Left colon (tissue), 2 donors: Measurements from ENCODE around the gene KRTAP12-4. TPM values are rescaled to one million over a fixed set of nuclear protein-coding genes. Genes with fewer than 3 reads are reported as not detected.
"Not testable (repeated sequence)": the region's sequence is repeated elsewhere in the genome, so short reads cannot be mapped to it uniquely, and the experiment has no call there.

Experiments used
- ATAC-seq: fragments of 200-7000 bp; cut with Tn5 transposase; one replicate; pipeline ENCODE4 v1.9.1; 2020; ENCODE audit warnings: mild to moderate bottlenecking, moderate library complexity
- DNase-seq, 2 donors: peaks; one replicate each; pipeline ENCODE4 v3.0.0-alpha.2; 2020
- intact Hi-C, 2 donors: fragments of 100-400 bp; cut with DNase I in 1 of 2; cut with micrococcal nuclease in 1 of 2; formaldehyde crosslinking; loops; one replicate each; pipeline versions ENCODE4 v1.11.2 to v1.14.0; 2022; cut with DNase I, micrococcal nuclease
- total RNA-seq, 2 donors: library from RNA; stranded (reverse); fragmentation: NEBNext Ultra II Directional; extraction: Animal tissue kit (Norgen Biotek cat#: 25700); gene quantifications; one replicate each; pipeline ENCODE4 v1.2.1, GENCODE V29; 2021
- donor health status: DM: no; HTN: no; CAD: no.
- donor health status: DM: yes; HTN: yes; CAD: no.

Gene KRTAP12-4
- total RNA-seq, 2 donors from 2014 or later, result not detected

DNA sequence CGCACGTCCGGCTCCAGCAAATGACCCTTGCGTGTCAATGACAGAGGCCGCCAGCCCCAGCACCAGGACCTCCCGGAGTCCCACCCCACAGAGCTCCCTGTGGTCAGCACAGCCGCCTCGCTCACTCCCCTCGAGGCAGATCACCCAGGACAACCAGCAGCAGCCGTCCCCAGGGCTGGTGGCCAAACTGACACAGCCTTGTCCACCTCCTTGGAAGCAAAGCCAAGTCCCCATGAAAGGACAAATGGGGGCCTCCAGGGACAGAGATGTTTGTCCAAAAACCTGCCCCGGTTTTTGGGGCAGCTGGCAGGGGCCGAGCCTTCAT lies 15.2 kb downstream of the KRTAP12-4 start:
- no peak for DNase-seq
- no peak for ATAC-seq
- intact Hi-C loops, result no loop called here

DNA sequence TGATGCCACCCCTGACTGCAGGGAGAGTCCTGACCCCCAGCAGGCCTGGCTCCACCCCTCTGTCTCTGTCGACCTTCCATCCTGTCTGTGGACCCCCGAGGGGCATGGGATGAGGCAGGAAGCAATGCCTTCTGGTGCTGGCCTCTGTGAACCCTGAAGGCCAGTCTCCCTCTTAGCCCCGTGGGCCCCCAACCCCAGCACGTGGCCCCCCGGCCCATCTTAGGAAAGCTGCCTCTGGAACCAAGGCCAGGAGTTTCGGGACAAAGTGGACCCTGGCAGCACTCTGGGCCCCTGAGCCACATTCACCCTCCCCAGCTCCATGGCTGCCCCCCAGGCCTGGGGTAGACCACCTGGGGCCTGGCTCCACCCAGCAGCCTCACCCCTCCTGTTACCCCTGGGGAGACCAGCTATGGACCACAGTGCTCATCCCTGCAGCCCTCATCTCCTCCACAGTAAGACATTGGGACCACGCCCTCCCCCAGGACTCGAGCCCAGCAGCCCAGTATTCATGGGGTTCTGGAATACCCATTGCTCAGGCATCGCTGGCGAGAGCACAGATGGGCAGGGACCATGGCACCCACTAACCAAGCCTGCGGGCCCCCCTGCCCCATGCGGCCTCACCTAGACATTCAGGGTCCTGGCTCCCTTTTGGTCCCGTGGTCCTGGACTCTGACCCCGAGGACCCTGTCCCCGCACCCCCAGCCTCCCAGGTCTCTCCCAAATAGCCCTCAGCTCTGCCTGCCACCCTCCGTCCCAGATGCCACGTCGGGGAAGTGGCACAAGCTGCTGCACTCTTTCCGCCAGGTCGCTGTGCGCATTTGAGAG lies 15.7 kb downstream of the KRTAP12-4 start:
- DNase-seq, ATAC-seq, intact Hi-C loops: not testable (repeated sequence)

DNA sequence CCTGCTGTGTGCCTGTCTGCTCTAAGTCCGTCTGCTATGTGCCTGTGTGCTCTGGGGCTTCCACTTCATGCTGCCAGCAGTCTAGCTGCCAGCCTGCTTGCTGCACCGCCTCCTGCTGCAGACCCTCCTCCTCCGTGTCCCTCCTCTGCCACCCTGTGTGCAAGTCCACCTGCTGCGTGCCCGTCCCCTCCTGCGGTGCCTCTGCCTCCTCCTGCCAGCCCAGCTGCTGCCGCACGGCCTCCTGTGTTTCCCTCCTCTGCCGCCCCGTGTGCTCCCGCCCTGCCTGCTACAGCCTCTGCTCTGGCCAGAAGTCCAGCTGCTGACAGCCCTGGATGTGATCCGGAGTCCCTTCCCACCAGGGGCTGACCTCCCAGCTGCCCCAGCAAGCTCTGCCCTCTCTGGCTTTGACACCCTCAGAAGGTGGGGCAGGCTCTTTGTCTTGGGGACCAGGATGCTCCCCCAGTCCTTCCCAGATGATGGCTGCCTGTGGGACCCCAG lies 16.6 kb downstream of the KRTAP12-4 start:
- DNase-seq, ATAC-seq, intact Hi-C loops: not testable (repeated sequence)

DNA sequence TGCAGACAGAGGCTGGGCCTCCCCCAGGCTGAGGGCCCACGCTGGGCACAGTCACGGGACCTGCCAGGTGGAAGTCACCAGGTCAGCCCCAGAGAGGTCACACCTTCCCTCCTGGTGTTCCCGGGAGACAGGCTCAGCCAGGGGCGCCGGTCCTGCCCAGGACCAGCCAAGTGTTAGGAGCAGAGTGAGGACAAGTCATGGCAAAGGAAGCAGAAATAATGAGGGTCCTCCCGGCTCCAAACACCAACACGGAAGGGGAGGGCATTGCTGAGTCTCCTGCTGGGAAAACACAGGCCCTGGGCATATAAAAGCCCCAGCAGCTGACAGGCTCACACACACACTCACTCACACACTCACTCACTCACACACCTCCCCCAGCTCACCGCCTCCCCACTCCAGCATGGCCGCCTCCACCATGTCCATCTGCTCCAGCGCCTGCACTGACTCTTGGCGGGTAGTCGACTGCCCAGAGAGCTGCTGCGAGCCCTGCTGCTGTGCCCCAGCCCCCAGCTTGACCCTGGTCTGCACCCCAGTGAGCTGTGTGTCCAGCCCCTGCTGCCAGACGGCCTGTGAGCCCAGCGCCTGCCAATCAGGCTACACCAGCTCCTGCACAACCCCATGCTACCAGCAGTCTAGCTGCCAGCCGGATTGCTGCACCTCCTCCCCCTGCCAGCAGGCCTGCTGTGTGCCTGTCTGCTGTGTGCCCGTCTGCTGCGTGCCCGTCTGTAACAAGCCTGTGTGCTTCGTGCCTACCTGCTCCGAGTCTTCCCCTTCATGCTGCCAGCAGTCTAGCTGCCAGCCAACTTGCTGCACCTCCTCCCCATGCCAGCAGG lies 17.2 kb downstream of the KRTAP12-4 start, which contains the start of gene KRTAP10-10:
TSS of gene KRTAP10-10 (plus strand) at position 339 of the 833 bp plus-strand sequence. CDS start at position 401, 62 bp downstream.
- ATAC-seq (no peak), DNase-seq (no peak)
- intact Hi-C loops, result no loop called here

DNA sequence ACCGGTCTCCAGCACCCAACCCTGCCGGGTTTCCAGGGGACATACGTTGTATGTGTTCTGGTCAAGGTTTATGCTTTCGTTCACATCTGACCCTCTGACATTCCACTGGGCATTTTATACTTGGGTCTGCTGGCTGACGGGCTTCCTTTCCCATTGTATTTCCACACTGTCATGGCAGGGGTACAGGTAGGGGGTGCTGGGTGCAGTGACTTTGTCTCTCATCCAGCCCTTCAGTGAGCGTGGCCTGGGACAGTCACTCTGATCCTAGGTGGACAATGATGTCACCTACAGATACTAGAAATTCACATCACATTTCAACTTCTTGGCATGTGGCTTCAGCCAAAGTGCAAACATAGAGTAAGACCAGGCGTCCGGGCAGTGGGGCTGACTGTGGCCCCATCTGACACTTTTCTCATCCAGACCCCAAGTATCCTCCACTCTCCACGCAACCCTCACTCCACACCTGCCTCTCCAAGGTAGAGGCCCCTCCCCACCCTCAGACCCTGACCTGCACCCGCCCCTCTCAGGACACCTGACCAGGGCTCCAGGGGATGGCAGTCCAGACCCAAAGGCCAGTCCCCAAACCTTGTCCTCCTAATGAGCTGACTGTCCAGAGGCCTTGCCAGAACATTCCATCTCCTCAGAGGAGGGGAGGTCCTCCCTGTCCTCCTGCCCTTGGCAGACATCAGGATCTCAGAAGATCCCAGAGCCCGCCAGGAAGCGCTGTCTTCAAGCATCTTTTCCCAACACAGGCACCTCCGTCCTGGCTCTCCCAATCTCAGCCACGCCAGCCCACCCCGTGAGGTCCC lies 18.0 kb downstream of the KRTAP12-4 start:
- ATAC-seq (no peak), DNase-seq (no peak)
- intact Hi-C loops, result no loop called here

DNA sequence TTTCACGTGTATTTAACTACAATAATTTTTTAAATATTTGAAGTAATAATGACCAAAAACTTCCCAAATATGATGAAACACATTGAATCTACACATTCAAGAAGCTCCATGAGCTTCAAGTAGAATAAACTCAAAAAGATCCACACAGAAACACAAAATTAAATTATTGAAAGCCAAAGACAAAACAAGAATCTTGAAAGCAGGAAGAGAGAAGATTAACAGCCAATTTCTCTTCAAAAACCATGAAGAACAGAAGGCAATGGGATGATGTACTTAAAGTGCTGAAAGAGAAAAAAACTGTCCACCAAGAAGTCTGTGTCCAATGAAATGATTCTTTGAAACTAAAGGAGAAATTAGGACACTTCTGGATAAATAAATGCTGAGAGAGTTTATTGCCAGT lies 22.4 kb downstream of the KRTAP12-4 start:
- ATAC-seq (no peak), DNase-seq (no peak)
- intact Hi-C loops, result no loop called here

DNA sequence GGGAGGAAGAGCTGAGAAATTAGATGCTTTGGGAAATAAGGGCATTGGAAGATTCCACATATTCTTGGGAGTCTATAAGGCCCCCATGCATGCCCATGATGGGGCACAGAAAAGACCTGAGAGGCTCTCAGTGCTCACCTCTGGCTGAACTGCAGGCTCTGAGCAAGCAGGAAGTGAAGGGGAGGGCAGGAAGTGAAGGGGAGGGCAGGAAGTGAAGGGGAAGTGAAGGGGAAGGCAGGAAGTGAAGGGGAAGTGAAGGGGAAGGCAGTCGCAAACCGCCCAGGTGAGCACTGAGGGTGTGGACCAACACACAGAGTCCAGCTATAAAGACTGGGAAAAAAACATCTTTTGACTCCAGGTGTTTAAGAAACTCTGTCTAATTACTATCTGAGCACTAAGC lies 24.0 kb downstream of the KRTAP12-4 start:
- DNase-seq, result no peak

DNA sequence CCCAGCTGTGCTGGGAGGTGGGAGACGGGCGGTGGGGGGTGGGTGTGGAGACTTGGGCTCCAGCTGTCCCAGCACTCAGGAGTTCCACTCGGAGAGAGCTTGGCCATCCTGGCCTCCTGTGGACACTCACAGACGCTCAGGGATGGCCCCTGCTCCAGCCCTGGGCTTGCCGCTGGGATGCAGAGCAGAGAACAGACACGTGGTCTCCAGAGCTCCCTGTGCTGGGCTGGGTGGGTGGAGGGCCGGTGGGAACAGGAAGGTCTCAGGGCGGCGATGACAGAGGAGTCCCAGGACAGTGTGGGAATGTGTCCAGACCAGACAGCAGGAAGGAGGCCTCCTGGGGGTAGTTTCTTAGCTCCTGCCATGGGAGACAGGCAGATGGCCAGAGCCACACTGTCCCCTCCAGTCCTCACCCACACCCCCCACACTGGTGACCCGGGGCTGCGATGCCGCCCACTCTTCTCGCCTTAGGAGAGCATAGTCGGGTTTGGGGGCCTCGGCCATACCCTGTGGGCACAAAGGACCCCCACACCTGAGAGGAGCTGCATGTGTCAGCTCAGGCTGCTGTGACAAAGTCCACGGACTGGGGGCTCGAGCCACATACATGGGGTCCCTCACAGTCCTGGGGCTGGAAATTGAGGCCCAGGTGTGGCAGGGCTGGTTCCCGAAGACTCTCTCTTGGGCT lies 25.6 kb downstream of the KRTAP12-4 start:
- no peak for DNase-seq
- intact Hi-C loops, result no loop called here
- no peak for ATAC-seq

More for the DNA sequence above, 24.0 kb downstream of the KRTAP12-4 start:
- ATAC-seq, result no peak
- intact Hi-C loops, result no loop called here

DNA sequence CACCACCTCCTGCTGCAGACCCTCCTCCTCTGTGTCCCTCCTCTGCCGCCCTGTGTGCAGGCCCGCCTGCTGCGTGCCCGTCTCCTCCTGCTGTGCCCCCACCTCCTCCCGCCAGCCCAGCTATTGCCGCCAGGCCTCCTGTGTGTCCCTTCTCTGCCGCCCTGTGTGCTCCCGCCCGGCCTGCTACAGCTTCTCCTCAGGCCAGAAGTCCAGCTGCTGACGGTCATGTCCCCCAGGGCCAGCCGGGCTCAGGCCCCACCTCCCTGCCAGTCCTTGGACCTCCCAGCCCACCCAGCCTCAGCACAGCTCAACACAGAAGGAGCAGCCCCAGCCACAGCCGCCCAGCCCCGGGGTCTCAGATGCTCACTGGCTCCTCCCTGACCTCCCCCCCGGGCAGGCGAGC lies 26.6 kb downstream of the KRTAP12-4 start:
- intact Hi-C loops, ATAC-seq: not testable (repeated sequence)

DNA sequence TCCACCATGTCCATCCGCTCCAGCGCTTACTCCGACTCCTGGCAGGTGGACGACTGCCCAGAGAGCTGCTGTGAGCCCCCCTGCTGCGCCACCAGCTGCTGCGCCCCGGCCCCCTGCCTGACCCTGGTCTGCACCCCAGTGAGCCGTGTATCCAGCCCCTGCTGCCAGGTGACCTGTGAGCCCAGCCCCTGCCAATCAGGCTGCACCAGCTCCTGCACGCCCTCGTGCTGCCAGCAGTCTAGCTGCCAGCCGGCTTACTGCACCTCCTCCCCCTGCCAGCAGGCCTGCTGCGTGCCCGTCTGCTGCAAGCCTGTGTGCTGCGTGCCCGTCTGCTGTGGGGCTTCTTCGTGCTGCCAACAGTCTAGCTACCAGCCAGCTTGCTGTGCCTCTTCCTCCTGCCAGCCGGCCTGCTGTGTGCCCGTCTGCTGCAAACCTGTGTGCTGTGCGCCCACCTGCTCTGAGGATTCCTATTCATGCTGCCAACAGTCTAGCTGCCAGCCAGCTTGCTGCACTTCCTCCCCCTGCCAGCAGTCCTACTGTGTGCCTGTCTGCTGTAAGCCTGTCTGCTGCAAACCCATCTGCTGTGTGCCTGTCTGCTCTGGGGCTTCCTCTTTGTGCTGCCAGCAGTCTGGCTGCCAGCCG lies 27.2 kb downstream of the KRTAP12-4 start:
- intact Hi-C loops, ATAC-seq, DNase-seq: not testable (repeated sequence)

More for the DNA sequence above, 26.6 kb downstream of the KRTAP12-4 start:
- not testable (repeated sequence) for DNase-seq

DNA sequence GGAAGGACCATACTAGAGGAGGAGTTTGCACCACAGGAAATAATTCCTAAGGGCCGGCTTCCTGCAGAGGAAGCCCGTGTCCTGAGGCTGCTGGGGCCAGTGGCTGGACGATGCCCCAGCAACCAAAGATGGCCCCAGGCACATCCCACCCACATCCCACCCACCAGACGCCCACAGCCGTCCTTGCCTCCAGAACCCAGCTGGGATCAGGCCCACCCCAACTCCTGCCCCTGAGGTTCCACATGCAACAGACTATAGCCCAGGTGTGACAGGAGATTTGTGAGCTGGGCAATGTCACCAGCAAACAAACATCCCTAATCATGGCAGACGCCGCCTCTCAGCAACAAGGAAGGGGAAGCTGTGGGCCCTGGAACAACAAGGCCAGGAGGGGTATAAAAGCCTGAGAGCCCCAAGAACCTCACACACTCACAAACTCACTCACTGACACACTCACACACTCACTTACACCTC lies 27.8 kb downstream of the KRTAP12-4 start, which contains the start of gene KRTAP10-9:
TSS of gene KRTAP10-9 (plus strand) at position 421 of the 471 bp plus-strand sequence. CDS start 79 bp downstream, outside the sequence.
- intact Hi-C loops, result no loop called here
- ATAC-seq, result no peak
- no peak for DNase-seq

DNA sequence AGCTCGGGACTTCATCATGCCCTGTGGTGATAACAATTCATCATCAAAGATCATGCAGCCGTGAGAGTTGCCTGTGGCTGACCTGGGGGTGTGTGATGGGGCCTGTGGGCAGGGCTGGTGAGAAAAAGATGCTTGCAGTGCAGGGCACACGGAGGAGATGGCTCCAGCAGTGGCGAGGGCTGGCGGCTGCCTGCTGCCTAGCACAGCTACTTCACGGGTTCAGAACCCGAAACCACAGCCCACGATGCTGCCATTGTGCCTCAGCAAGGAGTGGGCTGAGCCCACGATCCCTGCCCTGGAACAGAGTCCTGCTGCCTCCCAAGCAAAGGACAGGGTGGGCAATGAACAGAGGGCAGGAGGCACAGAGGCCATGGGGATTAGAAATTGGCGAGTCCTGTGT lies 28.2 kb downstream of the KRTAP12-4 start:
- ATAC-seq (no peak), DNase-seq (no peak)
- intact Hi-C loops, result no loop called here

DNA sequence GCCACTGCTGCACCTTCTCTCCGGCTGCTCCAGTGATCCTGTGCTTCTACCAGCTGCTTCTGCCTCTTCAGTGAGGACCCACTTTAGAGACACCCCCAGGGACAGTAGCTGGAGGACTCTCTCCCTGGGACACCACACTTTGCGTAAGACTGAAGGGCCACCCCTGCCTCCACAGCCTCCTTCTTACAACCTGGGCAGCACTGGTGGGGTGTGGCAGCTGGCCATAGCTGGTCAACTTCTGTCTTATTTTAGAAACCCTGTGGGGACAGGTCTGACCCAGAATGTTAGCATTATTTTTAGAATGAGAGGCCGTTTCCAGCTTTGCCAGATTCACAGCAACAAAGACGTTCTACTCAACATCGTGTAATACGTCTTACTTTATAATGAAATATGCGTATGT lies 28.7 kb downstream of the KRTAP12-4 start:
- DNase-seq (no peak), ATAC-seq (no peak)
- intact Hi-C loops, result no loop called here

DNA sequence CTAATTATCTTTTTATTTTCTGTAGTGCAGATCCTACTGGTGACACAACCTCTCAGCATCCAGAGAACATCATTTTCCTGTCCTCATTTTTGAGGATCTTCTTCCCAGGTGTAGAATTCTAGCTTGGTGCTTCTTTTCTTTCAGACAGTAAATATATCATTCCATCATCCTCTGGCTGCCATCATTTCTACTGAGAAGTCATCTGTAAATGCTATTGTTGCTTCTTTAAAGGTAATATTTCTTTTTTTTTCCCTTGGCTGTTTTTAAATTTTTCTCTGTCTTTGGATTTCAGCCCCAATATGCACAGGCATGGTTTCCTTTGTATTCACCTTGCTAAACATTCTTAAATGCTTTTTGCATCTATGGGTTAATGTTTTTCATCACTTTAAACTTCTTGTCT lies 30.9 kb downstream of the KRTAP12-4 start:
- no peak for DNase-seq
- ATAC-seq, result no peak
- intact Hi-C loops, result no loop called here

DNA sequence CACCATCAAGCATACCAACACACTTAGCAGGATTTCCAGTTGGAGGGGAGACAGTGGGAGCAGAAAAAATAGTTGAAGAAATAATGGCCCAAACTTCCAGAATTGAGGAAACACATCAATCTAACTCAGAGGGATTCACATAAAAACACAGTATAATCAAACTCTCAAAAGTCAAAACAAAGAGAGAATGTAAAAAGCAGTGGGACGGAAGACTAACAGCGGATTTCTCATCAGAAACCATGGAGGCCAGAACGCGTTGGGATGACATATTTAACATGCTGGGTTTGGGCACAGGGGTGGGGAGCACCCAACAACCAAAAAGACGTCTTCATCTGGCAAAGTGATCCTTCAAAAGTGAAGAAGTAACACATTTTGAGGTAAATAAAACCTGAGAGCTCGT lies 34.6 kb downstream of the KRTAP12-4 start:
- ATAC-seq, result no peak
- intact Hi-C loops, result no loop called here
- DNase-seq, result no peak

DNA sequence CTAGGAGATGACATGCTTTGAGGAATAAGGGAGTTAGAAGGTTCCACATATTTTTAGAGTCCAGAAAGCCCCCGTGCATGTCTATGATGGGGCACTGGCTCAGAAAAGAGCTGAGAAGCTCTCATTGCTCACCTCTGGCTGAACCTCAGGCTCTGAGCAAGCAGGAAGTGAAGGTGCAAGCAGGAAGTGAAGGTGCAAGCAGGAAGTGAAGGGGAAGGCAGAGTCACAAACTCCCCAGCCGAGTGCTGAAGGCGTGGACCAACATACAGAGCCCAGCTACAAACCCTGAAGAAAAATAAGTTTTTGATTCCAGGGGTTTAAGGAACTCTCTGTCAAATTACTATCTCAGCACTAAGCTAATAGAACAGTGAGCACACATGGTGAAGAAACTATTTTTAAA lies 35.5 kb downstream of the KRTAP12-4 start:
- DNase-seq (no peak), ATAC-seq (peak; percentile 84)
- intact Hi-C loops, result no loop called here

DNA sequence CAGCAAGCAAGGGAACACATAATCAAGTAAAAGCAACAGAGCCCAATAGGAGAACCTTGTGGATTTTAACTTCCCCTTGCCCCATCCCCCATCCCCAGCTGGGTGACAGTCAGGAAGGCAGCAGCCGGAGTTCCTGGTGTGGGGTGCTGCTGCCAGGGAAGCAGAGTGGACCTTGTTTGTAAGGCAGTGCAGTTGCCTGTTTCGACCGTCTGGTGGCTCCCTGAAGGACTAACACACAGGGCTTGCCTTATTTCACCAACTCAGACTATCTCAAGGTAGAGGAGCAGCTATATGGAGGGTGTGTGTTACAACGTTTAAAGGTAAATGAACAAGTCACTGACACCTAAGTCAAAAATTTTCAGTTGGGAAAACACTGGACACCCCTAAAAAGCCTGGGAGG lies 36.0 kb downstream of the KRTAP12-4 start:
- DNase-seq (peak in 1 of 2 donors; percentile 35), ATAC-seq (peak; percentile 85)
- intact Hi-C loops, result no loop called here

DNA sequence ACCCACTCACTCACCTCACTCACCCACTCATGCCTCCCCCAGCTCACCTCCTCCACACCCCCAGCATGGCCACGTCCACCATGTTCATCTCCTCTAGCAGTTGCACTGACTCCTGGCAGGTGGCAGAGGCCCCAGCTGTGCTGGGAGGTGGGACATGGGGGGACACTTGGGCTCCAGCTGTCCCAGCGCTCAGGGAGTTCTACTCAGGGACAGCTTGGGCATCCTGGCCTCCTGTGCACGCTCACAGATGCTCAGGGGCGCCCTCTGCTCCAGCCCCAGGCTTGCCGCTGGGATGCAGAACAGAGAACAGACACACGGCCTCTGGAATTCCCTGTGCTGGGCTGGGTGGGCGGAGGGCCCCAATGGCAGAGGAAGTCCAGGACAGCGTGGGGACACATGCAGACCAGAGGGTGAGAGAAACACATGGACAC lies 37.4 kb downstream of the KRTAP12-4 start:
- no peak for DNase-seq
- intact Hi-C loops, result no loop called here
- ATAC-seq, result no peak
